CD14-positive monocyte (primary cell): ENCODE measurements around the gene TTC36. TPM values are rescaled to one million over a fixed set of nuclear protein-coding genes. Genes with fewer than 3 reads are reported as not detected.

Experiments
- DNase-seq, 3 donors: peaks; one replicate each; pipeline ENCODE4 v3.0.0-alpha.2; 2011 to 2022
- H2AFZ ChIP-seq: 2 replicates; pipeline ENCODE4 v1.6.0; 2012; ENCODE audit warnings: mild to moderate bottlenecking, low read depth, low read length, inconsistent platforms; ENCODE audit not compliant: insufficient read depth, poor library complexity, severe bottlenecking
- H3K27ac ChIP-seq, 2 donors: 1 replicate in 1 of 2; 2 replicates in 1 of 2; pipeline ENCODE4 v1.5.1; 2012 to 2013; ENCODE audit warnings: low read length in 2 of 2, control low read depth in 1 of 2, inconsistent platforms in 1 of 2, low read depth in 1 of 2, mild to moderate bottlenecking in 1 of 2
- H3K27me3 ChIP-seq, 2 donors: one replicate each; pipeline versions ENCODE4 v1.6.0 to v1.6.1; 2011 to 2013; ENCODE audit warnings: low read length in 2 of 2; ENCODE audit not compliant: control insufficient read depth in 2 of 2, insufficient read depth in 2 of 2
- H3K36me3 ChIP-seq, 2 donors: replicated peaks in 1 of 2; 1 replicate in 1 of 2; 2 replicates in 1 of 2; pipeline versions ENCODE4 v1.5.1 to v1.6.1; 2012 to 2013; ENCODE audit warnings: low read length in 2 of 2, control low read depth in 1 of 2, inconsistent platforms in 1 of 2, mild to moderate bottlenecking in 1 of 2; ENCODE audit not compliant: insufficient read depth in 2 of 2, control insufficient read depth in 1 of 2
- H3K4me1 ChIP-seq, 2 donors: 1 replicate in 1 of 2; 2 replicates in 1 of 2; pipeline versions ENCODE4 v1.5.1 to v1.6.1; 2012 to 2013; ENCODE audit warnings: low read length in 2 of 2, control low read depth in 1 of 2, inconsistent platforms in 1 of 2, mild to moderate bottlenecking in 1 of 2, moderate library complexity in 1 of 2; ENCODE audit not compliant: insufficient read depth in 2 of 2, control insufficient read depth in 1 of 2
- H3K4me2 ChIP-seq: replicated peaks from 2 replicates; pipeline ENCODE3; 2012; ENCODE audit warnings: low read length, moderate library complexity, mild to moderate bottlenecking; ENCODE audit not compliant: poor library complexity, severe bottlenecking; ENCODE audit errors: extremely low read depth
- H3K4me3 ChIP-seq, 3 experiments: fragments of 200-600 bp in 1 of 3; sonication (generic) in 1 of 3; replicated peaks in 1 of 3; 1 replicate in 2 of 3; 2 replicates in 1 of 3; pipeline ENCODE4 v1.5.1; 2011 to 2013; ENCODE audit warnings: low read length in 3 of 3, mild to moderate bottlenecking in 3 of 3, control low read depth in 2 of 3, low read depth in 2 of 3, inconsistent platforms in 1 of 3, moderate library complexity in 1 of 3
- H3K79me2 ChIP-seq: 2 replicates; pipeline ENCODE4 v1.6.0; 2012; ENCODE audit warnings: mild to moderate bottlenecking, control low read depth, inconsistent platforms, low read length, moderate library complexity; ENCODE audit not compliant: insufficient read depth
- H3K9ac ChIP-seq: 2 replicates; pipeline ENCODE4 v1.6.0; 2017; ENCODE audit warnings: low read length, mild to moderate bottlenecking; ENCODE audit not compliant: insufficient read depth, poor library complexity, severe bottlenecking
- H3K9me3 ChIP-seq, 2 donors: replicated peaks in 1 of 2; 1 replicate in 1 of 2; 2 replicates in 1 of 2; pipeline versions ENCODE4 v1.5.1 to v1.6.1; 2012 to 2013; ENCODE audit warnings: low read length in 2 of 2, control low read depth in 1 of 2; ENCODE audit not compliant: control insufficient read depth in 1 of 2, insufficient read depth in 1 of 2
- H4K20me1 ChIP-seq: 2 replicates; pipeline ENCODE4 v1.6.0; 2012; ENCODE audit warnings: mild to moderate bottlenecking, low read length, control low read depth, moderate library complexity; ENCODE audit not compliant: insufficient read depth
- H3K27ac Mint-ChIP-seq, 7 donors: one replicate each; pipeline ENCODE4 v1.8.0; 2020; ENCODE audit warnings: mild to moderate bottlenecking in 7 of 7, mixed read lengths in 7 of 7, moderate library complexity in 6 of 7, inconsistent platforms in 2 of 7
- H3K27me3 Mint-ChIP-seq, 3 donors: one replicate each; pipeline ENCODE4 v1.8.0; 2021 to 2022; ENCODE audit warnings: low read depth in 3 of 3, mild to moderate bottlenecking in 3 of 3, mixed read lengths in 3 of 3, moderate library complexity in 3 of 3, inconsistent platforms in 1 of 3
- H3K36me3 Mint-ChIP-seq, 2 donors: one replicate each; pipeline ENCODE4 v1.8.0; 2020; ENCODE audit warnings: mixed read lengths in 2 of 2, inconsistent platforms in 1 of 2, mild to moderate bottlenecking in 1 of 2
- H3K4me1 Mint-ChIP-seq: one replicate; pipeline ENCODE4 v1.8.0; 2020; ENCODE audit warnings: mild to moderate bottlenecking, mixed read lengths
- H3K4me3 Mint-ChIP-seq, 2 donors: one replicate each; pipeline ENCODE4 v1.8.0; 2020; ENCODE audit warnings: mild to moderate bottlenecking in 2 of 2, mixed read lengths in 2 of 2, moderate library complexity in 1 of 2
- H3K9me3 Mint-ChIP-seq, 7 donors: one replicate each; pipeline ENCODE4 v1.8.0; 2020 to 2022; ENCODE audit warnings: mixed read lengths in 7 of 7, mild to moderate bottlenecking in 6 of 7, moderate library complexity in 6 of 7, inconsistent platforms in 2 of 7
- WGBS: methylation state at CpG from one replicate; pipeline ENCODE4 v1.1.5; 2013; ENCODE audit warnings: missing lambda C conversion rate; ENCODE audit not compliant: insufficient coverage; 5-methylcytosine and 5-hydroxymethylcytosine counted together
- intact Hi-C, 2 donors: fragments of 100-400 bp; cut with micrococcal nuclease; formaldehyde crosslinking; loops; one replicate each; pipeline versions ENCODE4 v1.15.0 to v1.15.1; 2023
- polyA plus RNA-seq, 3 donors: library from polyadenylated mRNA; depleted of rRNA in 1 of 3; unstranded in 2 of 3; stranded (reverse) in 1 of 3; fragments of 300-500 nt in 2 of 3; fragments of >200 nt in 1 of 3; fragmentation: Illumina TruSeq in 2 of 3; gene quantifications; 1 replicate in 2 of 3; 2 replicates in 1 of 3; pipeline ENCODE4 v1.2.3, GENCODE V29; 2012 to 2021
- TF ChIP-seq, protein P1 (sequence below): fragments of 200-600 bp; IDR thresholded peaks from one replicate; pipeline ENCODE4 v1.8.0; 2022; ENCODE audit warnings: antibody characterized with exemption, mild to moderate bottlenecking

TTC36 gene
- polyA plus RNA-seq, 3 donors, result not detected

DNA sequence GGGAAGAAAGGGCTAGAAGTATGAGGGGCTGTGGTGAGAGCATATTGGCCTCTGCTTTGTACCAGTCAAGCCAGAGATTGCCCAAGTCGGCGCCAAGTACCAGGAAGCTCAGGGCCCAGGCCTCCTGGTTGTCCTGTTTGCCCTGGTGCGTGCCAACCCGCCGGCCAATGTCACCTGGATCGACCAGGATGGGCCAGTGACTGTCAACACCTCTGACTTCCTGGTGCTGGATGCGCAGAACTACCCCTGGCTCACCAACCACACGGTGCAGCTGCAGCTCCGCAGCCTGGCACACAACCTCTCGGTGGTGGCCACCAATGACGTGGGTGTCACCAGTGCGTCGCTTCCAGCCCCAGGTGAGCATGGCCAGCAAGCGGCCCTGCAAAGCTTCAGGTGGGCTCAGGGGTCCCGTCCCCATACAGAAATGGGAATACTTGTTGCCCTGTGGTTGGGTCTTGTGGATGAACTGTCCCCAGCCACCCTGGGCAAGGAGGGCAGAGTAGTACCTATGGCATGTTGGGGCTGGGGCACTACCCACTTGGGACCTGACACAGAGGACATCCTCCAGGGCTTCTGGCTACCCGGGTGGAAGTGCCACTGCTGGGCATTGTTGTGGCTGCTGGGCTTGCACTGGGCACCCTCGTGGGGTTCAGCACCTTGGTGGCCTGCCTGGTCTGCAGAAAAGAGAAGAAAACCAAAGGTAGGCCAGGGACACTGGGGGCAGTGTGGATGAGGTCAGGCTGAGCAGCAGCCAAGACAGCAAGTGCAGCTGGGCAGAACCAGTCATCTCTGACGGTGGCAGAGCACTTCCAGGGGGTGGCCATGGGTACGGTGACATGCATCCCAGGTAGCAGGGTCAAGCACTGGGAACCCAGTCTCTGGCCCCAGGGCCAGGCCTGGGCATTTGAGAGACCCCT lies 5.8 kb downstream of the TTC36 start:
- no peak for DNase-seq
- H3K27me3 ChIP-seq, result peaks cover 8 to 22% of the 10 kb centered on the region in 2 donors
- intact Hi-C loops, result no loop called here
- H3K4me3 ChIP-seq, result no peak overlapping the region
- Mint-ChIP-seq H3K9me3 (peaks cover 0 to 4% (median 0%) of the 10 kb centered on the region in 7 donors), H3K36me3 (peaks cover 0 to 2% of the 10 kb centered on the region in 2 donors), H3K4me3 (no peak overlapping the region), H3K27me3 (peaks cover 23 to 34% (median 30%) of the 10 kb centered on the region in 3 donors), H3K4me1 (peaks cover 14% of the 10 kb centered on the region), H3K27ac (no peak overlapping the region)
- no peaks in the 10 kb centered on the region for H3K36me3 ChIP-seq
- no peak overlapping the region for H3K9ac ChIP-seq
- H3K79me2 ChIP-seq, result no peaks in the 10 kb centered on the region
- H2AFZ ChIP-seq, result no peak overlapping the region
- whole genome bisulfite sequencing, result 97% methylated on average over 19 of the region's 19 CpGs
- H3K27ac ChIP-seq, result no peak overlapping the region
- no peaks in the 10 kb centered on the region for H3K9me3 ChIP-seq
- TF ChIP-seq, protein P1, sequence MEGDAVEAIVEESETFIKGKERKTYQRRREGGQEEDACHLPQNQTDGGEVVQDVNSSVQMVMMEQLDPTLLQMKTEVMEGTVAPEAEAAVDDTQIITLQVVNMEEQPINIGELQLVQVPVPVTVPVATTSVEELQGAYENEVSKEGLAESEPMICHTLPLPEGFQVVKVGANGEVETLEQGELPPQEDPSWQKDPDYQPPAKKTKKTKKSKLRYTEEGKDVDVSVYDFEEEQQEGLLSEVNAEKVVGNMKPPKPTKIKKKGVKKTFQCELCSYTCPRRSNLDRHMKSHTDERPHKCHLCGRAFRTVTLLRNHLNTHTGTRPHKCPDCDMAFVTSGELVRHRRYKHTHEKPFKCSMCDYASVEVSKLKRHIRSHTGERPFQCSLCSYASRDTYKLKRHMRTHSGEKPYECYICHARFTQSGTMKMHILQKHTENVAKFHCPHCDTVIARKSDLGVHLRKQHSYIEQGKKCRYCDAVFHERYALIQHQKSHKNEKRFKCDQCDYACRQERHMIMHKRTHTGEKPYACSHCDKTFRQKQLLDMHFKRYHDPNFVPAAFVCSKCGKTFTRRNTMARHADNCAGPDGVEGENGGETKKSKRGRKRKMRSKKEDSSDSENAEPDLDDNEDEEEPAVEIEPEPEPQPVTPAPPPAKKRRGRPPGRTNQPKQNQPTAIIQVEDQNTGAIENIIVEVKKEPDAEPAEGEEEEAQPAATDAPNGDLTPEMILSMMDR, result no peak
- no peak overlapping the region for H3K4me2 ChIP-seq
- H4K20me1 ChIP-seq, result no peaks in the 10 kb centered on the region
- peaks cover 10 to 19% of the 10 kb centered on the region in 2 donors for H3K4me1 ChIP-seq

DNA sequence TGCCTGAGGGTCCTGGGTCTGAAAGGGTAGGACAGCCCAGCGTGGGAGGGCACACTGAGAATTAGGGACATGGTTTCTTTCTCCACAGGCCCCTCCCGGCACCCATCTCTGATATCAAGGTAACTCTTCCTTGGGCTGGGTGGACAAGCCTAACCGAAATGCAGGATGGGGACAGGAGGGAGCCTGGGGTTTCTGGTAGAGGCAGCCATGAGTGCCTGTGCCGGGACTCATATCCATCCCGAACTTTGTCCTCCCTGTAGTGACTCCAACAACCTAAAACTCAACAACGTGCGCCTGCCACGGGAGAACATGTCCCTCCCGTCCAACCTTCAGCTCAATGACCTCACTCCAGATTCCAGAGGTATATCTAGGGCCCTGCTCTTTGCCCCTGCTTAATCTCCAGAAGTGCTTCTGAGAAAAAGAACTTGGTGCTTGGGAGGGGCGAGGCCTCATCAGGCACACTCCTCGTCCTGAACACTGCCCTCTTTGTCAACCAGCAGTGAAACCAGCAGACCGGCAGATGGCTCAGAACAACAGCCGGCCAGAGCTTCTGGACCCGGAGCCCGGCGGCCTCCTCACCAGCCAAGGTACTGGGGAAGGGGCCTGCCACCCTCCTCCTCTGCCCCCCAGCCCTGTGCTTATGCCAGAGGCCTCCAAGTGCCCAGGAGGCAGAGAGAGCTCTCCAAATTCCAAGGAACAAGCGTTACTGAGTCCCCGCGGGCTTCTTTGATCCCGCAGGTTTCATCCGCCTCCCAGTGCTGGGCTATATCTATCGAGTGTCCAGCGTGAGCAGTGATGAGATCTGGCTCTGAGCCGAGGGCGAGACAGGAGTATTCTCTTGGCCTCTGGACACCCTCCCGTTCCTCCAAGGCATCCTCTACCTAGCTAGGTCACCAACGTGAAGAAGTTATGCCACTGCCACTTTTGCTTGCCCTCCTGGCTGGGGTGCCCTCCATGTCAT lies 6.8 kb downstream of the TTC36 start:
- Histone ChIP-seq H4K20me1 (no peaks in the 10 kb centered on the region), H3K9me3 (no peaks in the 10 kb centered on the region), H3K79me2 (no peaks in the 10 kb centered on the region), H3K9ac (no peak overlapping the region), H3K4me2 (no peak overlapping the region), H3K4me1 (peaks cover 10 to 19% of the 10 kb centered on the region in 2 donors), H3K27me3 (peaks cover 8 to 21% of the 10 kb centered on the region in 2 donors), H3K4me3 (no peak overlapping the region), H3K36me3 (no peaks in the 10 kb centered on the region), H3K27ac (no peak overlapping the region), H2AFZ (no peak overlapping the region)
- Mint-ChIP-seq H3K27ac (no peak overlapping the region), H3K27me3 (peaks cover 20 to 32% (median 28%) of the 10 kb centered on the region in 3 donors), H3K4me1 (peaks cover 14% of the 10 kb centered on the region), H3K4me3 (no peak overlapping the region), H3K36me3 (peaks cover 0 to 2% of the 10 kb centered on the region in 2 donors), H3K9me3 (peaks cover 0 to 4% (median 0%) of the 10 kb centered on the region in 7 donors)
- TF ChIP-seq, protein P1, result no peak
- intact Hi-C loops, result no loop called here
- WGBS, result 88% methylated on average over 25 of the region's 27 CpGs
- DNase-seq, result no peak
